K562 (cell line): Measurements from ENCODE around the gene HIVEP3.

Experiments
- CTCF ChIP-seq, 3 experiments: IDR thresholded peaks in 2 of 3; conservative IDR thresholded peaks in 1 of 3; 2 replicates each; pipeline ENCODE4 v1.5.1; 2011 to 2012; ENCODE audit warnings: low read length in 3 of 3, mild to moderate bottlenecking in 3 of 3, control low read depth in 2 of 3, improper control_type of control experiment in 1 of 3, inconsistent platforms in 1 of 3, low read depth in 1 of 3, mixed read lengths in 1 of 3, moderate library complexity in 1 of 3; ENCODE audit not compliant: insufficient read depth in 2 of 3
- FOS ChIP-seq: IDR thresholded peaks from 3 replicates; pipeline ENCODE4 v1.6.1; 2011; ENCODE audit not compliant: insufficient read length; ENCODE audit errors: extremely low read depth
- SMC3 ChIP-seq: conservative IDR thresholded peaks from 2 replicates; pipeline ENCODE4 v1.6.1; 2011; ENCODE audit warnings: low read depth, low read length, improper control_type of control experiment; ENCODE audit not compliant: insufficient read depth

GRCh38 chr1:41751804-41752513 lies 166.8 kb downstream of the HIVEP3 start:
- TF ChIP-seq CTCF (IDR thresholded peaks at IDR 0.05 in 2 of 3, conservative IDR thresholded peaks at IDR 0.05 in 1 of 3; ENCODE audit: insufficient read depth in 2 of 3, low read depth in 1 of 3, low read length in 3 of 3), result no peak
- TF ChIP-seq SMC3, result no peak
- TF ChIP-seq FOS, result no peak
